NCI-H2227 (cell line): Measurements from ENCODE around the gene BORCS5.

ENCODE experiments used
- DNase-seq: peaks from one replicate; lab custom pipeline; 2025; ENCODE audit not compliant: unreplicated experiment; lab: John Stamatoyannopoulos, UW

BORCS5 gene

GRCh38 chr12:12353276-12353675, 3.6 kb upstream of the BORCS5 start:
- no peak for DNase-seq

DNA sequence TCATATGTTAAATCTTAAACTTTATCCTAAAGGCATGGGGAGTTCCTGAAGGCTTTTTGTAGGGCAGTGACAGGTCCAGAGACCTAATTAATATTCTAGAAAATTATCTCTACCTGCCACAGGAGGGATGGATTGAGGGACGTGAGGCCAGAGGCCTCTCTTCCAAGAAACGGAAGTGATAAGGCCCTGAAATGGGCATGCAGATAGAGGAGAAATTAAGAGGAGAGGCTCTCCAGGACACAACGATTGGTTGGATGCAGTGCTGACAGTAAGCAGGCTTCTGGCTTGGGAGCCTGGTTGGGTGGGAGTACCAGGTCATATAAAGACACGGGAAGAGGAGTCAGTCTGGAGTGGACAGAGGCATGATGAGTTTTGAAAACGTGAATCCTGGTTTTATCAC, 3.1 kb upstream of the BORCS5 start:
- DNase-seq, result no peak

DNA sequence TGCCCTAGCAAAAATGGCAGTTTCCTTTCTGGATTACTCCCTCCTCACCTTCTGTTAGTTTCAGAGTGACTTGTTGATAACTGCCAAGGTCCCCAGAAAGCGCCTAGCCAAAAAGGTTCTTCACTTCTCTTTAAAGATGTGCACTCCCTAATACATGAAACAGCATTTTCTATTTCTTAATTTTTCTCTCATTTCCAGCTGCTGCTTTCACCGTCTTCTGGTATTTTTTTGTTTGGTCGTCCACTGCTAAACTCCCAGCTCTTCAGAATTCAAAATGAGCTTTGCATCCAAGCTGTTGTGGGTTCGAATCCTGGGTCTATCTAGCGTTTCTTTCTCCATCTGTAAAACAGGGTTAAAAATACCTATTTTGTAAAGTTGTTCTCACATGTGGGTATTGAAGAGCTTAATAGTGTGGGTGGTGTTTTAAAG, 397 bp upstream of the BORCS5 start:
- no peak for DNase-seq

- peak; percentile 6 for DNase-seq
Observed at GRCh38 chr12:12357719-12358461, 1.0 kb downstream of the BORCS5 start.

GRCh38 chr12:12358528-12358927, 1.6 kb downstream of the BORCS5 start:
- DNase-seq, result no peak

DNA sequence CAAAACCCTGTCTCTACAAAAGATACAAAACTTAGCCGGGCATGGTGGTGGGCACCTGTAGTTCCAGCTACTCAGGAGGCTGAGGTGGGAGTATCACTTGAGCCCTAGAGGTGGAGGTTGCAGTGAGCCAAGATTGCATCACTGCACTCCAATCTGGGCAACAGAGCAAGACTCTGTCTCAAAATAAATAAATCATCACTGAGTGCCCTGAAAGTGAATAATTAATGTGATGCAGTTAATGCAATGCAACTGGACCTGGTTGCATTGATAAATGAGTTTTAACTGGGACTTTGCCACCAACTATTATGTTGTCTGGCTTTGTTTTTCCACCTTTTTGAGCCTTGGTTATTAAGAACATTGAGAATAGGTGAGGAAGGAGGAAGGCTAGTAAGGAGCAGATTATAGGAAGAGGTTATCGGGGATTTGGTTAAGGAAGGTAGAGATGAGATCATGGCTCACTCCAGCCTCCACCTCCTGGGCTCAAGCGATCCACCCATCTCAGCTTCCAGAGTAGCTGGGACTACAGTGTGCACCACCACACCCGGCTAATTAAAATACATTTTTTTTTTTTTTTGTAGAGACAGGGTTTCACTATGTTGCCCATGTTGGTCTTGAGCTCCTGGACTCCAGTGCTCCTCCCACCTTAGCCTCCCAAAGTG, 8.0 kb downstream of the BORCS5 start:
- DNase-seq, result no peak

DNA sequence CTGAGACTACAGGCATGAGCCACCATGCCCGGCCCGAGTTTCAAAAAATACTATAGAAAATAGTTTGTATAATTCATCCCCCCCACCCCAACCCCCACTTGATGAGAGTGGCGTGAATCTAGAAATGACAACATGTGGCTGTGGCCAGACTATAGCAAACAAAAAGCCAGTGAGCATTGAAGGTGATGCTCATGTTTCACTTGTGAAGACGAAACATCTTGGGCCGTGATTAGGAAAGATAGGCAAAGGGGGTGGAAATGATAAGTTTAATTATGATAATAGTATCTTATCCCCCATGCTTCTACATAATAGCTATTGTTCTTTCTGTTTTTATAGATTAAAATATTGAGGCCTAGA, 8.5 kb downstream of the BORCS5 start:
- DNase-seq, result no peak

GRCh38 chr12:12365931-12366431, 9.1 kb downstream of the BORCS5 start:
- DNase-seq, result no peak

GRCh38 chr12:12366701-12367481, 10.0 kb downstream of the BORCS5 start:
- DNase-seq, result no peak

DNA sequence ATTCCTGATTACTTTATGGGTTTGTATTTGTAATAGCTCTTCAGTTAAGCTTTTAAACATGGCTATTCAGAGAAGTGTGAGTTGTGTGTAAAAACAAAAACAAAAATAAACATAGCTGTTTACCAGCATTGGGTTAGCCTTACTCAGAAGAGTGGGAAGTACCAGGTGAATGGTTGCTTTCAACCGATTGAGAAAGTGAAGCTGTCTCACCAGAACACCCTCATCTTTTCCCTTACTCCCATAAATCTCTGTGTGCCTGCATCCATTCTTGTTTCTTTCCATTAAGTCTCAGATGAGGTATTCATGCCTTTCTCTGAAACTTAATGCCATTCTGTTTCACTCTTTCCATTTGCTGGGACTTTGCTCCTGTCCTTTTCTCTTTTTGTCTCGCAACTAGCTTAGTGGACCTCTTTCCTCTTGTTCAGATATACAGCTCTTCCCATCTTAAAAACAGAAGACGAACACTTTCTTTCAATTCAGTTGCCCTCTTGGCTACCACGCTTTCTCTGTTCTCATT, 10.7 kb downstream of the BORCS5 start:
- DNase-seq, result no peak

DNA sequence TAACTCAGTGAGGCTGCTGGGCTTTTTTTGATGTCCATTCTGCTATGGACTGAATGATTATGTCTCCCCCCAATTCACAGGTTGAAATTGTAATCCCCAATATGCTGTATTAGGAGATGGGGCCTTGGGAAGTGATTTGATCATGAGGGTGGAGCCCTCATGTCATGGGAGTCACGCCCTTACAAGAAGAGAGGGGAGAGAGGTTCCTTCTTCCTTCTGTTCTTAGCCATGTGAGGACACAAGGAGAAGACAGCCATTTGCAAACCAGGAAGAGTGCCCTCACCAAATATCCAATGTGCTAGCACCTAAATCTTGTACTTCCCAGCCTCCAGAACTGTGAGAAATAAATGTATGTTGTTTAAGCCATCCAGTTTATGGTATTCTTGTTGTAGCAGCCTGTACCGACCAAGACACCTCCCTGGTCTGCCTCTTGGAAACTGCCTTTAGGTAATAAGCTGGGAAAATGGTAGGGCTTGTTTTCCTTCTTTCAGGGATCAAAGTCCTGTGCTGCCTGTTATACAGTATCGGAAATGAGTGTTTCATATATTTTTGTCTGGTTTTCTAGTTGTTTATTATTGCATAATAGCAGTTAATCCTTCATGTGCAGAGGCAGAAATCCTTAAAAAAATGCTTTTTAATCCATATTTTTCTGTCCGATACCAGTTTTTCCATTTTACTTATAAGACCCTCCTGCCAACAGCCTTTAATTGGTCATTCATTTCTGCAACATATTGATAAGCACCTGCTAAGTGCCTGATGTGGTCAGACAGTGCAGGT, 16.3 kb downstream of the BORCS5 start:
- DNase-seq, result no peak

DNA sequence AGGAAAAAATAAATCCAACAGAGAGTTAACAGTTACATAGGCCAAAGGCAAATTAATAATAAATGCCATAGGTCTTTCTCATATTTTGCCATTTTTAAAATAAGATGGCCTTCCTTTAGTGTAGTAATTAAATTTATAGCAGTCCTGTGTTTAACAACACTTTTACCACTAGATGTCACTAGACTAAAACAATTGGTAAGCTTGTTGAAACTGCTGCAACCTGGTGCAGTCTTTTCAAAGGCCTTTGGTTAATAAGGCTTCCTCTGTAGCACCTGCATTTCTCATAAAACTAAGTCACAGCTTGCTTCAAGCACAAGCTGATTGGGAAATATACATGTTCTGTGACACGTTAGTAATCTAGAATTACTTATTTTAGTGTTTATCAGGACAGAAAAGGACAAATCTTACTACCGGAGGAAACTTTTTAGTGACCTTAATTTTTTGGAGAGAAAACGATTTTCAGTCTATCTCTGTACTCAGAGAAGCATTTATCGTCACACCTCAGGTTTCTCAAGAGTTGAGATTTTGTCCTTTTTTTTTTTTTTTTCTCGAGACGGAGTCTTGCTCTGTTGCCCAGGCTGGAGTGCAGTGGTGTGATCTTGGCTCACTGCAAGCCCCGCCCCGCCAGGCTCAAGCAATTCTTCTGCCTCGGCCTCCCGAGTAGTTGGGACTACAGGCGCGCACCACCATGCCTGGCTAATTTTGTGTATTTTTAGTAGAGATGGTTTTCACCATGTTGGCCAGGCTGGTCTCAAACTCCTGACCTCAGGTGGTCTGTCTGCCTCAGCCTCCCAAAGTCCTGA, 20.0 kb downstream of the BORCS5 start:
- DNase-seq, result peak; percentile 79

GRCh38 chr12:12378616-12379015, 21.7 kb downstream of the BORCS5 start:
- DNase-seq, result no peak

DNA sequence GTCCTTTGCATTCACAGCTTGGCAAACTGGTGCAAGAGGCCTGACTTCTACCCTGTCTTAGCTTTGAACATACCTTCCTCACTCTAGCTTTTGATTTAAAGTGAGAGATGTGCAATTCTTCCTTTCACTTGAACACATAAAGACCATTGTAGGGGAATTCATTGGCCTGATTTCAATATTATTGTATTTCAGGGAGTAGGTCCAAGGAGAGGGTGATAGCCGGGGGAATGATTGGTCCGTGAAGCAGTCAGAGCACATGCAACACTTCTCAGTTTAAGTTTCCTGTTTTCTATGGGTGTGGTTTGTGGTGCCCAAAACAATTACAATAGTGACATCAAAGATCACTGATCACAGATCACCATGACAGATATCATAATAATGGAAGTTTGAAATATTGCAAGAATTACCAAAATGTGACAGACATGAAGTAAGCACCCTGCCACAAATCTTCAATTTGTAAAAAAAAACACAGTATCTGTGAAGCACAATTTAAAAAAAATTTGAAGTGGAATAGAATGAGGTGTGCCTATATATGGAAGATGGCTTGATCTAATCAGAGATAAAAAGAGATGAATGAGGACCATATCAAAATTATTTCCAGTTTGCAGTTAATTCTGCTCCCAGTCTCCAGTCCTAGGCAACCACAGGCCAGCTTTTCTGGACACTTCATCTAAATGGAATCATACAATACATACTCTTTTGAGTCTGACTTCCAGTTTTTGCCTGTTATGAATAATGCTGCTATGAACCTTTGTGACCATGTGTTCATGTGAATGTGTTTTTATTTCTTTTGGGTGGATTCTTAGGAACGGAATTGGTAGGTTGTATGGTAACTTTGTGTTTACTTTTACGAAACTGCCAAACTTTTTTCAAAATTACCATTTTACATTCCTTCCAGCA, 23.2 kb downstream of the BORCS5 start:
- no peak for DNase-seq

DNA sequence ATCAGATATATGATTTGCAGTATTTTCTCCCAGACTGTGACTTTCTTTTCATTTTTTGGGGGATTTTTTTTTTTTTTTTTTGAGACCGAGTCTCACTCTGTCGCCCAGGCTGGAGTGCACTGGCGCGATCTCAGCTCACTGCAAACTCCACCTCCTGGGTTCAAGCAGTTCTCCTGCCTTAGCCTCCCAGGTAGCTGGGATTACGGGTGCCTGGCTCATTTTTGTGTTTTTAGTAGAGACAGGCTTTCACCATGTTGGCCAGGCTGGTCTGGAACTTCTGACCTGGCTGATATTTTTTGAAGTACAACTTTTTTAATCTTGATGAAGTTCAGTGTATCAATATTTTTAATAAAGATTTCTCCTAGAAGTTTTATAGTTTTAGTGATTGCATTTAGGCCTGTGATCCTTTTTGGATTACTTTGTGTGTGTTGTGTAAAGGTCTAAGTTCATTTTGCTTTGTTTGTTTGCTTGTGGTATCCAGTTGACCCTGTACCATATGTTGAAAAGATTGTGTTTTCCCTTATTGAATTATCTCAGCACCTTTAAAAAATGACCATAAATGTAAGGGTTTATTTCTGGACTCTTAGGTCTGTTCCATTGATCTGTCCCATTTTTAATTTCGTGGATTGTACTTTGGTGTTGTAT, 24.2 kb downstream of the BORCS5 start:
- no peak for DNase-seq

- DNase-seq, result no peak
Observed at GRCh38 chr12:12381982-12382381, 25.1 kb downstream of the BORCS5 start.

GRCh38 chr12:12384571-12385340, 27.9 kb downstream of the BORCS5 start:
- DNase-seq, result no peak

DNA sequence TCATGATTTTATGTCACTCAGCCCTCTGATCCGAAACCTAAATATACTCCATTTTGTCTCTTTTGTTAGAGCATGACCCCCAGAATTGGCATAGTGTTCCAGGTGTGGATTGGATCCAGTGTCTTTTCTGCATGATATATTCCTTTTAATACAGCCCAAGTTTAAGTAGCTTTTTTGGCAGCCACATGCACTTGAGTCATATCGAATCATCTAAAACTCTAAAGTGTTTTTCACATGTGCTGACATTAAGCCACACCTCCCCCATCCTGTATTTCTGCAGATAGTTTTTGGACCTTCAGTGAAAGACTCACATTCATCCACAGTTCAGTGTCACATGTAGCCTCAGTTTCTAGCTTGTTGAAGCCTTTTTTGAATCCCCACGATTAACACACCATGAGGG, 30.6 kb downstream of the BORCS5 start:
- no peak for DNase-seq
